ENCODE data around the gene PLIN5.

PLIN5 gene

DNA sequence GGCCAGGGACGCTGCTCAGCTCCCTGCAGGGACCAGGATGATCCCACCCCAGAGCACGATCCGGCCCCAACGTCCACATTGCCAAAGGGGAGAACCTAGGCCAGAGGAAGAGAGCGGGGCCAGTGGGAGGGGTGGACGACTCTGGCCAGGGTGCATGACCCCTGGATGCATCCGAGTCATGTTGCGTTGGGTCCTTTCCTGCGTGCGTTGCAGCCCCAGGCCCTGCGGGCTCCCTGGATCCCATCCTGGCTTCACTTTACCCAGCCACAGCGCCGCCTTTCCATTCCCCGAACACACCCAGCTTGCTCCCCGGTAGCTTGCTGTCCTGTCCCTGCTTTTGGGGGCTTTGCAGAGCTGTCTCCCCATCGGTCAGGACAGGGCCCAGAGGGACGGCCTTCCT, 27.2 kb downstream of the PLIN5 start:
- Histone ChIP-seq H3K4me1 (ENCODE audit: control insufficient read depth, insufficient read depth, low read length, poor library complexity, severe bottlenecking) (peaks cover 9% of the 10 kb centered on the region), H3K9me3 (ENCODE audit: control insufficient read depth, low read length) (no peaks in the 10 kb centered on the region), H3K36me3 (ENCODE audit: control insufficient read depth, insufficient read depth, low read length) (peaks cover 26% of the 10 kb centered on the region), H3K4me3 (ENCODE audit: extremely low read depth, insufficient read depth, low read length, poor library complexity, severe bottlenecking) (no peak overlapping the region), H3K27ac (ENCODE audit: low read depth, low read length, severe bottlenecking) (no peak overlapping the region)
- WGBS, 2 experiments (ENCODE audit: insufficient coverage in 2 of 2): 90% methylated on average over 15 to 17 of the region's 17 CpGs

- Histone ChIP-seq H3K27ac (ENCODE audit: low read depth, low read length, severe bottlenecking) (peak overlapping the region; percentile 53), H3K36me3 (ENCODE audit: control insufficient read depth, insufficient read depth, low read length) (peaks cover 33% of the 10 kb centered on the region), H3K4me3 (ENCODE audit: extremely low read depth, insufficient read depth, low read length, poor library complexity, severe bottlenecking) (no peak overlapping the region), H3K9me3 (ENCODE audit: control insufficient read depth, low read length) (no peaks in the 10 kb centered on the region), H3K4me1 (ENCODE audit: control insufficient read depth, insufficient read depth, low read length, poor library complexity, severe bottlenecking) (peaks cover 9% of the 10 kb centered on the region)
- 89 to 93% methylated on average over 12 of the region's 12 CpGs for WGBS, 2 experiments (ENCODE audit: insufficient coverage in 2 of 2)
These were observed 27.9 kb downstream of the PLIN5 start for GRCh38 chr19:4507150-4507452.

GRCh38 chr19:4506449-4507149, 28.4 kb downstream of the PLIN5 start:
- Histone ChIP-seq H3K27ac (ENCODE audit: low read depth, low read length, severe bottlenecking) (peak overlapping the region; percentile 53), H3K4me1 (ENCODE audit: control insufficient read depth, insufficient read depth, low read length, poor library complexity, severe bottlenecking) (peaks cover 9% of the 10 kb centered on the region), H3K9me3 (ENCODE audit: control insufficient read depth, low read length) (no peaks in the 10 kb centered on the region), H3K36me3 (ENCODE audit: control insufficient read depth, insufficient read depth, low read length) (peaks cover 36% of the 10 kb centered on the region), H3K4me3 (ENCODE audit: extremely low read depth, insufficient read depth, low read length, poor library complexity, severe bottlenecking) (no peak overlapping the region)
- 94 to 96% methylated on average over 9 to 17 of the region's 17 CpGs for WGBS, 2 experiments (ENCODE audit: insufficient coverage in 2 of 2)

DNA sequence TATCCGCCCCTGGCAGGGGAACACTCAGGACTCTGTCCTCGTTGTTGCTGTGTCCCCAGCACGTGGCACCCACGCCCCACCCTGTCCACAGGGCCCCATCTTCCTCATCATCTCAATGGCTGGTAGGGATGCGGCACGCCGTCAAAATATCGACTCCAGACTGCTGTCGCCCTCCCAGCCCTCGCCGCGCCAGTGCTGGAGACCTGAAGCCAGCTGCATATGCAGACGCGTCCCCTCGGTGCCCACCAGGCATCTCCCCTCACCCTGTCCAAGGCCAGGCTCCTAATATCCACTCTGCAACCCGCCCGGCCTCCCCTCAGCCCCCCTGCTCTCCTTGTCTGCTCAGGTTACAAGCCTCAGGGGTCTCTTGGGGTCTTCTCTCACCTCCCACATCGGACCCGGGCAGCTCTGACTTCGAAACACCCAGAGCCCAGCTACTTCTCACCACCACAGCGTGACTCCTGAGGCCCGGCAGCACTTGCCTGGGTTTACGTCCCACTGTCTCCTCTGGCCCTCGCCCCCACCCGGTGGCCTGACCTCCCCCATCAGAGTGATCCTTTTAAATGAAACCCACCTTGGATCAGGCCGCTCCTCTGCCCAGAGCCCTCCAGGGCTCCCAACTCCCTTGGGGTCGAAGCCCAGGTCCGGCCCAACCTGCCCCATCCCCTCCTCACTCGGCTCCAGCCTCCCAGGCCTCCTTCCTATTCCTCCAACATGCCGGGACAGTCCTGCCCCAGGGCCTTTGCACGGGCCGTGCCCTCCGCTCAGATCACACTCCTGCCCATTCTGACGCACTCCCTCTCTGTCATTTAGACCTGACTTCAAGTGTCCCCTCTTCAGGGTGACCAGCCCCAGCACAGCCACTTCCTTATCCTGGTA, 29.2 kb downstream of the PLIN5 start:
- 96 to 97% methylated on average over 32 to 33 of the region's 34 CpGs for WGBS, 2 experiments (ENCODE audit: insufficient coverage in 2 of 2)
- H3K27ac ChIP-seq (ENCODE audit: low read depth, low read length, severe bottlenecking): no peak overlapping the region
- peaks cover 43% of the 10 kb centered on the region for H3K36me3 ChIP-seq (ENCODE audit: control insufficient read depth, insufficient read depth, low read length)
- peaks cover 9% of the 10 kb centered on the region for H3K4me1 ChIP-seq (ENCODE audit: control insufficient read depth, insufficient read depth, low read length, poor library complexity, severe bottlenecking)
- no peaks in the 10 kb centered on the region for H3K9me3 ChIP-seq (ENCODE audit: control insufficient read depth, low read length)
- H3K4me3 ChIP-seq (ENCODE audit: extremely low read depth, insufficient read depth, low read length, poor library complexity, severe bottlenecking): no peak overlapping the region

DNA sequence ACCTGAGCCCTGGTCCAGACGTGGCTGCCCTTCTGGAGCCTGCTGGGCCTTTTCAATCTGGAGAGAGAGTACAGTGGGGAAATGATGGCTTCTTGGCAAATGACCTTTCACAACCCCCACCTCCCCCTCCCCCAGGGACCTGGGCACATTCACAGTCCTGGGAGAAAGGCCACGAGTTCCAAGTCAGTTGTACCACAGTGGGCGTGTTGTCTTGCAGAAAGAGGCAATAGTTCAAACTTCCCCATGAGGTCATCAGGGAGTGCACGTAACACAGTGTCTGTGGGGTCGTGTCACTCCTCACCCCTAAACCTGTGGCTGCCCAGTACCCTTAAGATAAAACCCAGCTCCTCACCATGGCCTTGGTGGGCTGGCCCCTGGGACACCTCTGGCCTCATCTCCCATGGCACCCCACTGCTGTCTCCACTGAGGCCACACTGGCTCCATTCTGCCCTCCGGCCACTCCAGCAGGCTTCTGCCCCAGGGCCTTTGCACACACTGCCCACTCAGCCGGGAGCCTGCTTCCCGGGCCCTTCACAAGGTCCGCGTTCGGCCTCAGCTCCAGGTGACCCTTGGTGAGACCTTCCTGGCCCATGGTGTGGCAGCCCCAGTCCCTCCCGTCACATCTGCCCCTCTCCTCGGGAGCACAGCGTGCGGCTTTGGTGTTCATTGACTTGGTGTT, 30.0 kb downstream of the PLIN5 start:
- H3K27ac ChIP-seq (ENCODE audit: low read depth, low read length, severe bottlenecking): no peak overlapping the region
- H3K4me1 ChIP-seq (ENCODE audit: control insufficient read depth, insufficient read depth, low read length, poor library complexity, severe bottlenecking): peaks cover 9% of the 10 kb centered on the region
- WGBS, 2 experiments (ENCODE audit: insufficient coverage in 2 of 2): 86 to 94% methylated on average over 10 to 14 of the region's 15 CpGs
- no peak overlapping the region for H3K4me3 ChIP-seq (ENCODE audit: extremely low read depth, insufficient read depth, low read length, poor library complexity, severe bottlenecking)
- peaks cover 51% of the 10 kb centered on the region for H3K36me3 ChIP-seq (ENCODE audit: control insufficient read depth, insufficient read depth, low read length)
- no peaks in the 10 kb centered on the region for H3K9me3 ChIP-seq (ENCODE audit: control insufficient read depth, low read length)

DNA sequence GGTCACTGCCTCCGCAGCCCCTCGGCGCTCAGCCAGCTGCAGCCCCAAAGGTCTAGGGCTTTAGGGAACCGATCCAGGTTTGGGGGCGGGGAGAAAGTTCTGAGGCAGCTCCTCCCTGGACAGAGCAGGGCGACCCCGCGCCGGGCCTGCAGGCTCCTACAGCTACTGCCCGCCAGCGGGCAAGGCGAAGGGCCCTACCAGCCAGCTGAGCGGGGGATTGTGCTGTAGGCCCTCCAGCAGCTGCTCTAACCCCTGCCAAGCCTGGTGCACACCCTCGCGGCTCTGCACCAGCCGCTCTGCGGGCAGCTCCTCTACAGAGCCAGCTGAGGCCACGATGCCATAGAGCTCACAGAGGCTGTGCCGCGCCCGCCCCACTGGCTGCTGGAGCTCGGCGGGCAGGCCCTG, 30.7 kb downstream of the PLIN5 start:
- H3K9me3 ChIP-seq (ENCODE audit: control insufficient read depth, low read length): no peaks in the 10 kb centered on the region
- no peak overlapping the region for H3K27ac ChIP-seq (ENCODE audit: low read depth, low read length, severe bottlenecking)
- H3K36me3 ChIP-seq (ENCODE audit: control insufficient read depth, insufficient read depth, low read length): peaks cover 53% of the 10 kb centered on the region
- 97 to 98% methylated on average over 22 of the region's 23 CpGs for WGBS, 2 experiments (ENCODE audit: insufficient coverage in 2 of 2)
- peaks cover 9% of the 10 kb centered on the region for H3K4me1 ChIP-seq (ENCODE audit: control insufficient read depth, insufficient read depth, low read length, poor library complexity, severe bottlenecking)
- H3K4me3 ChIP-seq (ENCODE audit: extremely low read depth, insufficient read depth, low read length, poor library complexity, severe bottlenecking): no peak overlapping the region

- WGBS, 2 experiments (ENCODE audit: insufficient coverage in 2 of 2): 95 to 96% methylated on average over 10 of the region's 10 CpGs
- Histone ChIP-seq H3K36me3 (ENCODE audit: control insufficient read depth, insufficient read depth, low read length) (peaks cover 53% of the 10 kb centered on the region), H3K4me1 (ENCODE audit: control insufficient read depth, insufficient read depth, low read length, poor library complexity, severe bottlenecking) (peaks cover 9% of the 10 kb centered on the region), H3K4me3 (ENCODE audit: extremely low read depth, insufficient read depth, low read length, poor library complexity, severe bottlenecking) (no peak overlapping the region), H3K27ac (ENCODE audit: low read depth, low read length, severe bottlenecking) (no peak overlapping the region), H3K9me3 (ENCODE audit: control insufficient read depth, low read length) (no peaks in the 10 kb centered on the region)
These were observed 31.2 kb downstream of the PLIN5 start for GRCh38 chr19:4503825-4504170.

- H3K27ac ChIP-seq (ENCODE audit: low read depth, low read length, severe bottlenecking): no peak overlapping the region
- 92 to 93% methylated on average over 21 to 23 of the region's 25 CpGs for WGBS, 2 experiments (ENCODE audit: insufficient coverage in 2 of 2)
- peaks cover 59% of the 10 kb centered on the region for H3K36me3 ChIP-seq (ENCODE audit: control insufficient read depth, insufficient read depth, low read length)
- peaks cover 9% of the 10 kb centered on the region for H3K4me1 ChIP-seq (ENCODE audit: control insufficient read depth, insufficient read depth, low read length, poor library complexity, severe bottlenecking)
- H3K4me3 ChIP-seq (ENCODE audit: extremely low read depth, insufficient read depth, low read length, poor library complexity, severe bottlenecking): no peak overlapping the region
- H3K9me3 ChIP-seq (ENCODE audit: control insufficient read depth, low read length): no peaks in the 10 kb centered on the region
These were observed 31.7 kb downstream of the PLIN5 start for GRCh38 chr19:4503132-4503824.

- H3K36me3 ChIP-seq (ENCODE audit: control insufficient read depth, insufficient read depth, low read length): peaks cover 66% of the 10 kb centered on the region
- H3K4me1 ChIP-seq (ENCODE audit: control insufficient read depth, insufficient read depth, low read length, poor library complexity, severe bottlenecking): peaks cover 9% of the 10 kb centered on the region
- no peak overlapping the region for H3K27ac ChIP-seq (ENCODE audit: low read depth, low read length, severe bottlenecking)
- H3K4me3 ChIP-seq (ENCODE audit: extremely low read depth, insufficient read depth, low read length, poor library complexity, severe bottlenecking): no peak overlapping the region
- no peaks in the 10 kb centered on the region for H3K9me3 ChIP-seq (ENCODE audit: control insufficient read depth, low read length)
- 97% methylated on average over 27 to 33 of the region's 37 CpGs for WGBS, 2 experiments (ENCODE audit: insufficient coverage in 2 of 2)
These were observed 32.5 kb downstream of the PLIN5 start for GRCh38 chr19:4502282-4503131.

DNA sequence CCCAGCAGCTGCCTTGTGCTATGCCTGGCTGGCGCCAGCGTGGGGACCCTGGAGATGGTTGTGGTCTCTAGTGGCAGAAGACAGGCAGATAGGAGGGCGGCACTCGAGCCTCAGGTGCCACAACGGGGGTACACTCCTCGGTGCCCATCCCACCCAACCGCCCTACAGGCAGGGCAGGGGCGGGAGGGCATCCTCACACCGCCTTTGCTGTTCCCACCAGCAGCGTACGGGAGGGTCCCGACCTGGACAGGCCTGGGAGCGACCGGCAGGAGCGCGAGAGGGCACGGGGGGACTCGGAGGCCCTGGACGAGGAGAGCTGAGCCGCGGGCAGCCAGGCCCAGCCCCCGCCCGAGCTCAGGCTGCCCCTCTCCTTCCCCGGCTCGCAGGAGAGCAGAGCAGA, 33.3 kb downstream of the PLIN5 start:
- no peak overlapping the region for H3K27ac ChIP-seq (ENCODE audit: low read depth, low read length, severe bottlenecking)
- H3K9me3 ChIP-seq (ENCODE audit: control insufficient read depth, low read length): no peaks in the 10 kb centered on the region
- no peak overlapping the region for H3K4me3 ChIP-seq (ENCODE audit: extremely low read depth, insufficient read depth, low read length, poor library complexity, severe bottlenecking)
- H3K4me1 ChIP-seq (ENCODE audit: control insufficient read depth, insufficient read depth, low read length, poor library complexity, severe bottlenecking): peaks cover 7% of the 10 kb centered on the region
- H3K36me3 ChIP-seq (ENCODE audit: control insufficient read depth, insufficient read depth, low read length): peaks cover 64% of the 10 kb centered on the region
- WGBS, 2 experiments (ENCODE audit: insufficient coverage in 2 of 2): 91 to 92% methylated on average over 19 to 23 of the region's 25 CpGs
